AG10803 (cell line): ENCODE measurements around the gene DNAL4.

ENCODE experiments used
- DNase-seq: peaks from one replicate; pipeline ENCODE4 v3.0.0; 2010; ENCODE audit warnings: low read depth
- H3K4me3 ChIP-seq: 2 replicates; pipeline ENCODE4 v1.5.1; 2011; ENCODE audit warnings: mild to moderate bottlenecking, low read length, control low read depth
- CTCF ChIP-seq: conservative IDR thresholded peaks from 2 replicates; pipeline ENCODE4 v1.5.1; 2011; ENCODE audit warnings: mild to moderate bottlenecking, low read length, control low read depth, inconsistent platforms

DNAL4 gene

GRCh38 chr22:38828191-38828590, 34.2 kb upstream of the DNAL4 start:
- no peak for TF ChIP-seq CTCF
- no peak for DNase-seq

GRCh38 chr22:38827510-38827909, 33.6 kb upstream of the DNAL4 start:
- no peak for DNase-seq
- no peak overlapping the region for H3K4me3 ChIP-seq
- no peak for TF ChIP-seq CTCF

More at GRCh38 chr22:38828191-38828590, 34.2 kb upstream of the DNAL4 start:
- H3K4me3 ChIP-seq, result no peak overlapping the region

GRCh38 chr22:38826801-38827200, 32.9 kb upstream of the DNAL4 start:
- no peak overlapping the region for H3K4me3 ChIP-seq
- no peak for DNase-seq
- TF ChIP-seq CTCF, result no peak

- TF ChIP-seq CTCF, result no peak
- DNase-seq, result no peak
- H3K4me3 ChIP-seq, result no peak overlapping the region
These were observed 32.4 kb upstream of the DNAL4 start for GRCh38 chr22:38826386-38826785.

GRCh38 chr22:38824585-38824984, 30.6 kb upstream of the DNAL4 start:
- peak; percentile 51 for TF ChIP-seq CTCF
- no peak overlapping the region for H3K4me3 ChIP-seq
- peak; percentile 62 for DNase-seq

GRCh38 chr22:38823637-38824036, 29.7 kb upstream of the DNAL4 start:
- no peak for DNase-seq
- TF ChIP-seq CTCF, result no peak
- H3K4me3 ChIP-seq, result no peak overlapping the region

- TF ChIP-seq CTCF, result no peak
- H3K4me3 ChIP-seq, result no peak overlapping the region
- no peak for DNase-seq
These were observed 29.1 kb upstream of the DNAL4 start for GRCh38 chr22:38823076-38823475.
